HAP-1 (cell line): ENCODE data around the gene IGSF9.

ENCODE experiments used
- DNase-seq, 2 experiments: peaks; one replicate each; pipeline ENCODE4 v3.0.0-alpha.2; 2016 to 2020; ENCODE audit warnings: low spot score in 2 of 2
- H3K27me3 ChIP-seq: fragments of 250-450 bp; sonication (Bioruptor Pico); 2 replicates; pipeline ENCODE4 v1.5.1; 2020; ENCODE audit warnings: low read depth, mild to moderate bottlenecking, moderate library complexity
- H3K36me3 ChIP-seq: fragments of 250-450 bp; sonication (Bioruptor Pico); replicated peaks from 2 replicates; pipeline ENCODE4 v1.5.1; 2020; ENCODE audit warnings: mild to moderate bottlenecking
- H3K4me1 ChIP-seq: fragments of 250-450 bp; sonication (Bioruptor Pico); 2 replicates; pipeline ENCODE4 v1.5.1; 2020; ENCODE audit warnings: mild to moderate bottlenecking
- H3K4me3 ChIP-seq: fragments of 250-450 bp; sonication (Bioruptor Pico); 2 replicates; pipeline ENCODE4 v1.5.1; 2020; ENCODE audit warnings: mild to moderate bottlenecking, moderate library complexity
- H3K9me3 ChIP-seq: fragments of 250-450 bp; sonication (Bioruptor Pico); 2 replicates; pipeline ENCODE4 v1.5.1; 2020; ENCODE audit warnings: mild to moderate bottlenecking, moderate library complexity
- in situ Hi-C: fragments of 300-500 bp; cut with MboI; formaldehyde crosslinking; loops from 3 replicates; pipeline ENCODE4 v1.14.3; 2020; ENCODE audit warnings: low sequenced_read_pairs, inconsistent platforms, mixed read lengths

The IGSF9 gene

DNA sequence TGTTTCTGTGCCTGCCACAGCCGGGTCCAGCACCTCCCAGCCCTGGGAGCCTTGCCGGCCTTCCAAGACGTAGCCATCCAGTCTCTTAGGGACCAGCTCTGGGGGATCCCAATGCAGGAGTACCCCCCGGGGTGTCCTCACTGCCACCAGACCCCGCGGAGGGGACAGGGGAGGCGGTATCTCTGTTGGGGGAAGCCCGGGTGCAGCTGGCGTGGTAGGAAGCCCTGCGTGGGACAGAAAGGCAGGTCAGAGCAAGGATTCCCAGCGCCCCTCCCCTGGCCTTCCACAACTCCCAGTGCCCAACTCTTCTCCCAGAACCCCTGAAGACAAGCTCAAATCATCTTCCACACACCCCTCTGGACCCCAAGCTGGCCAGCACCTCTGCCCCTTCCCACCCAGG is 15.2 kb downstream of the IGSF9 start:
- no peaks in the 10 kb centered on the region for H3K27me3 ChIP-seq
- H3K4me1 ChIP-seq = peaks cover 7% of the 10 kb centered on the region
- in situ Hi-C loops = loop anchor here (10.0 to 25.0 kb wide), 3 partner anchors 155 to 432 kb away; partner anchors contain the start of genes KCNJ9 and NHLH1
- DNase-seq = no peak
- H3K36me3 ChIP-seq = no peaks in the 10 kb centered on the region; the same call in 1 of the 2 replicates
- H3K4me3 ChIP-seq = no peak overlapping the region
- H3K9me3 ChIP-seq = no peaks in the 10 kb centered on the region

GRCh38 chr1:159929155-159930051 is 16.0 kb downstream of the IGSF9 start:
- no peak for DNase-seq
- in situ Hi-C loops = loop anchor here (10.0 to 25.0 kb wide), 3 partner anchors 155 to 433 kb away; partner anchors contain the start of genes KCNJ9 and NHLH1
- no peaks in the 10 kb centered on the region; the same call in 1 of the 2 replicates for H3K36me3 ChIP-seq
- H3K4me3 ChIP-seq = no peak overlapping the region
- H3K4me1 ChIP-seq = peaks cover 7% of the 10 kb centered on the region
- no peaks in the 10 kb centered on the region for H3K27me3 ChIP-seq
- H3K9me3 ChIP-seq = no peaks in the 10 kb centered on the region

GRCh38 chr1:159928491-159929050 is 16.8 kb downstream of the IGSF9 start:
- no peaks in the 10 kb centered on the region; the same call in 1 of the 2 replicates for H3K36me3 ChIP-seq
- DNase-seq = no peak
- in situ Hi-C loops = loop anchor here (25.0 kb wide), 2 partner anchors 309 to 434 kb away; partner anchors contain the start of gene NHLH1
- H3K27me3 ChIP-seq = no peaks in the 10 kb centered on the region
- no peaks in the 10 kb centered on the region for H3K9me3 ChIP-seq
- H3K4me3 ChIP-seq = no peak overlapping the region
- peaks cover 7% of the 10 kb centered on the region for H3K4me1 ChIP-seq

- Histone ChIP-seq H3K4me1 (peaks cover 11% of the 10 kb centered on the region), H3K36me3 (no peaks in the 10 kb centered on the region; the same call in 1 of the 2 replicates), H3K9me3 (no peaks in the 10 kb centered on the region), H3K27me3 (no peaks in the 10 kb centered on the region), H3K4me3 (no peak overlapping the region)
- in situ Hi-C loops = loop anchor here (25.0 kb wide), 2 partner anchors 309 to 434 kb away; partner anchors contain the start of gene NHLH1
- DNase-seq = no peak
These were observed 17.5 kb downstream of the IGSF9 start for GRCh38 chr1:159927849-159928431.

GRCh38 chr1:159927211-159927848 is 18.1 kb downstream of the IGSF9 start:
- H3K27me3 ChIP-seq = no peaks in the 10 kb centered on the region
- in situ Hi-C loops = loop anchor here (25.0 kb wide), 2 partner anchors 310 to 435 kb away; partner anchors contain the start of gene NHLH1
- H3K36me3 ChIP-seq = no peaks in the 10 kb centered on the region; the same call in 1 of the 2 replicates
- peaks cover 14% of the 10 kb centered on the region for H3K4me1 ChIP-seq
- no peaks in the 10 kb centered on the region for H3K9me3 ChIP-seq
- H3K4me3 ChIP-seq = no peak overlapping the region
- DNase-seq = no peak

- H3K4me3 ChIP-seq = peak overlapping the region; percentile 82
- H3K27me3 ChIP-seq = no peaks in the 10 kb centered on the region
- no peaks in the 10 kb centered on the region for H3K9me3 ChIP-seq
- no peak for DNase-seq
- H3K36me3 ChIP-seq = no peaks in the 10 kb centered on the region; the same call in 1 of the 2 replicates
- H3K4me1 ChIP-seq = peaks cover 14% of the 10 kb centered on the region
- in situ Hi-C loops = loop anchor here (25.0 kb wide), 2 partner anchors 312 to 437 kb away; partner anchors contain the start of gene NHLH1
These were observed 19.7 kb downstream of the IGSF9 start for GRCh38 chr1:159925719-159926078.

GRCh38 chr1:159924791-159925718 is 20.4 kb downstream of the IGSF9 start, which contains the start of gene TAGLN2:
Gene TAGLN2, minus strand, starts transcription at chr1:159925507. Its CDS starts 4,998 bp downstream, at chr1:159920509.
- Histone ChIP-seq H3K4me1 (peaks cover 14% of the 10 kb centered on the region), H3K9me3 (no peaks in the 10 kb centered on the region), H3K27me3 (no peaks in the 10 kb centered on the region), H3K36me3 (peaks cover 6% of the 10 kb centered on the region), H3K4me3 (peak within 1 kb of the TSS; percentile 82)
- DNase-seq = peak; percentile 91 to 94
- in situ Hi-C loops = loop anchor here (25.0 kb wide), 2 partner anchors 312 to 437 kb away; partner anchors contain the start of gene NHLH1

DNA sequence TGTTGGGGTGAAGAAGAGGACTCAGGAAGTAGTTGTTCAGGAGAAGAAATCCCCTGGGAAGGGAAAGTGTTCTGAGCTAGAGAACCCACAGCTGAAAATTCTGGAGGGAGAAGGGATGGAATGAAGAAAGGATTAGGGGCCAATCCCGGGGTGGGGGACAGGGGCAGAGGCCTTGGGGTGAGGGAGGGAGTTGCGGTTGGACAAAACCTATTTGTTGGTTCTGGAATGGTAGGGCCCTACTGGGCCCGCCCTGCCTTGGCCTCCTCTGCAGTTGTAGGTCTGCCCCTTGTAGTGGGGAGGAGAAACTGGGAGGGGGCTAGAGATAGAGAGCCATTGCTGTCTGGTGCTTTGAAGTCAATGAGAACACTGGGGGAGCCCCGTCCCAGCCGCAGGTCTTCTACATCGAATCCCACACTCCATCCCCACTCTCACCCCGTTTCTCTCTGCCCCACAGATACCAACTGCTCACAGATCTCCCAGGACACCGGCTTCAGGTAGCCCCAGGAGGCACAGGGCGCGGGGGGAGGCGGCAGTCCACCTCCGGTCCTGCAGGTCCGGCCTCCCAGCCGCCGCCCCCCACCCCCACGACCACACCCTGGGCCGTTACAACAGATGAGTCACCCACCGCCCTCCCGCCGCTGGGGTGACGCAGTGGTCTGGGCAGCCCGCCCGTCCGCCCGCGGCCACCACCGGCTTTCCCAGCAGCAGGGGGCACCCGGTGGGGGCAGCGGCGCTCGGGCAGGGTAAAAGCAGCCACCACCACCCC is 21.2 kb downstream of the IGSF9 start:
- Histone ChIP-seq H3K4me3 (peak overlapping the region; percentile 82), H3K4me1 (peaks cover 14% of the 10 kb centered on the region), H3K36me3 (peaks cover 14% of the 10 kb centered on the region), H3K9me3 (no peaks in the 10 kb centered on the region), H3K27me3 (no peaks in the 10 kb centered on the region)
- in situ Hi-C loops = no loop called here
- peak; percentile 19 to 79 for DNase-seq

DNA sequence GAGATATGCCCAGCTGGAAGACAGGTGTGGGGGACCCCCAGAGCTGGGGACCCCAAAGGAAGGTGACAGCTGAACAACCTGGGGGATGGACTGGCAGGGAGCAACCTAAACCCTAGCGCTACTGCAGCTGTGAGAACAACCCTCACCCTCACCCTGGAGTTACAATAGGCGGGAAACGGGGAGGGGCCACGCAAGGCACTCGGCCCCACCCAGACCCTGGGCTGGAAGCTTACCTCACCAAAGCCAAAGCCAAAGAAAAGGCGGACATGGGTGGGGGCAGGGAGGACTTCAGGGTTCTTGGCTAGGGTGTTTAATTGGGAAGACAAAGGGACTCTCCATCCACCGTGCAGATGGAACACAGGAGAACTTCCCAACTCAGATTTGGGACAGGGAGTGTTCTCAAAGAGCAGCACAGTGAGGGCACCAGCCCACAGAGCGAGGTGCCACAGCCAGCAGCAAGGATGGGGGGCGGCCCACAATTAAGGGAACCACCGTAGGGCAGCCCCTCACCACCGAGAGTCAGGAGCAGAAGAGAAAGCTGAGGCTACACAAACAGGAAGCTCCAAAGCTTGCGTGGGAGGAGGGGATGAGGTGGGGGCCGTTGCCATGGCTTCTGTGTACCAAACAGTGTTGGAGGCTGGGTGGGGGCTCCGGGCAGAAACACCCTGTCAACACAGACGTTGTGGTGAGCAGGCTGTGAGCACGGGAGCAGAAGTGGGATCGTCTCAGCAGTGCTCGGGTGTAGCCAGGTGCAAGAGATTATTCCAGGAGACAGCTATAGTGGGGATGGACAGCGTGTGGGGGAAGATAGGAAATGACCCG is 22.0 kb downstream of the IGSF9 start:
- peak; percentile 71 to 92 for DNase-seq
- H3K36me3 ChIP-seq = peaks cover 22% of the 10 kb centered on the region
- no peaks in the 10 kb centered on the region for H3K27me3 ChIP-seq
- H3K4me3 ChIP-seq = peak overlapping the region; percentile 82
- H3K4me1 ChIP-seq = peaks cover 14% of the 10 kb centered on the region
- in situ Hi-C loops = no loop called here
- no peaks in the 10 kb centered on the region for H3K9me3 ChIP-seq

DNA sequence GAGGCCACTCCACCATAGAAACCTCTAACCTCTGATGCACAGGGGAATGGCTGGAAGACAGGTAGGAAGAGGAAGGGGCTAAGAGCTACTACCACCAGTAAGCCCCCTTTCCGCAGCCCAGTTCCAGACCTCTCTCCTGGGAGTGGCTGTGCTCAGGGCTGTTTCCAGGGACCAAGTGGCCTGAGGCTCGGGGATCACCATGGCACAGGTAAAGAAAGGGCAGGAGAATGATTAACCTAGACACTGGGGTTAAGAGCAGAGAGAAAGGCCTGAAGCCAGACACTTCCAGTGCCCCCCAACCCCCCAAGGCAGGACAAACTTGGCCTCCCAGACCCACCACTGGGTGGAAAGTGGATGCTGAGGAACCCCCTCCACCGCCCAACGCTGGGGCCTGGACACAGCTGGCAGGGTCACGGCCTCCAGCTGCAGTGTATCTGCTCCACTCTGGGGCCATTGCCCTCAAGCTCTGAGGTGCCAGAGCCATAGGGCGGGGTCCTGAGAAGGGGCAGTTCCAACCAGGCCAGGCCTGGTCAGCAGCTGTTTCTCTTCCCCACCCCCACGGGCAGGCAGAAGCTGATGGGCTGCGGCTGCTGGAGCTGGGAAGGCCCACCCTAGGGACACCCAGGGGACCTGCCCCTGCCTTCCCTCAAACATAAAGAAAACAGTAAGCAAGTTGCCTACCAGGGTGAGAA is 22.8 kb downstream of the IGSF9 start:
- H3K4me3 ChIP-seq = peak overlapping the region; percentile 82
- no peaks in the 10 kb centered on the region for H3K27me3 ChIP-seq
- peaks cover 14% of the 10 kb centered on the region for H3K4me1 ChIP-seq
- H3K36me3 ChIP-seq = peaks cover 27% of the 10 kb centered on the region
- no peaks in the 10 kb centered on the region for H3K9me3 ChIP-seq
- no peak for DNase-seq
- in situ Hi-C loops = no loop called here
